OCI-M1 (cell line): ENCODE measurements around the gene GID8.
A peak's percentile ranks its signal among the peaks of the same experiment; 100 is the strongest.

Experiments
- DNase-seq: peaks from one replicate; lab custom pipeline; 2025; lab: John Stamatoyannopoulos, UW

GID8 gene

DNA sequence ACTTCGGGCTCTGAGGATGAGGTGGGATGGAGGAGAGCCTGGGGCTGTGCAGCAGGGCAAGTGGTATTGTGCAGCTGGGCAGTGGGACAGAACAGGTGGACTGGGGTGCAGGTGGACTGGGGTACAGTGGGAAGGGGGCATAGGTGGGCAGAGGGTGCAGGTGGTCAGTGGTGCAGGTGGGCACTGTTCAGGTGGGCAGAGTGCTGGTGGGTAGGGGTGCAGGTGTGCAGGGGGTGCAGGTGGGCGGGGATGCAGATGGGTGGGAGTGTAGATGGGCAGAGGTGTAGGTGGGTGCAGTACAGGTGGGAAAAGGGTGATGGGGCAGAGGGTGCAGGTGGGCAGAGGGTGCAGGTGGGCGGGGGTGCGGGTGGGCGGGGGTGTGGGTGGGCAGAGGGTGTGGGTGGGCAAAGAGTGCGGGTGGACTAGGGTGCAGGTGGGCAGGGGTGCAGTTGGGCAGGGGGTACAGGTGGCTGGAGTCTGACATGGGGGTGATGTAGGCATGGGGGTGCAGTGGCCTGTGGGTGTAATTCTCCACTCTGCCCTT is 48.4 kb downstream of the GID8 start:
- no peak for DNase-seq

DNA sequence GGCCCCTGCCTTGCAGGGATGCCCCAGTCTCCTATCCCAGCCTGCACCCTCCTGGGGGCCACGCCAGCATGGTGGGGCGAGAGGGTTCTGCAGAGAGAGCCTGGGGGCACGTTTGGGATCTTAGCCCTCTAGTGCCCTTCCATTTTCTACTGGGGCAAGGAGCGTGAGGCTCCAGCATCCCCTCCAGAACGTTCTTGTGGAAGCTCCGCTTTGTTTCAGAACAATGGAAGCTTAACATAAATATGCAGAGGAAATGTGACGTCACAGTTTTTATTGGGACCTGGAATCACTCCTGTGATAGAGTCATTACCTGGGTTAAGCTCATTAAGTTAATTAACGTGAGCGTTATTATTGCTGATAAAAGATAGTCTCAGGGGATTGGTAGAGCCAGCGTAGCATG is 49.2 kb downstream of the GID8 start:
- no peak for DNase-seq

DNA sequence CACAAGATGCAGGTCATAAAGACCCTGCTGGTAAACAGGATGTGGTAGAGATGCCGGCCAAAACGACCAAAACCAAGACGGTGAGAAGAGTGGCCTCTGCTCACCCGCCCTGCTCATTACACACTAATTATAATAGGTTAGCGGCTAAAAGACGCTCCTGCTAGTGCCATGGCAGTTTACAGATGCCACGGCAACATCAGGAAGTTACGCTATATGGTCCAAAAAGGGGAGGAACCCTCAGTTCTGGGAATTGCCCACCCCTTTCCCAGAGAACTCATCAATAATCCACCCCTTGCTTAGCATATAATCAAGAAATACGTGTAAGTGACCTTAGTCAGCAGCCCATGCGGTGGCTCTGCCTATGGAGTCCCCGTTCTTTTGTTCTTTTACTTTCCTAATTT is 51.3 kb downstream of the GID8 start:
- DNase-seq: peak; percentile 48

DNA sequence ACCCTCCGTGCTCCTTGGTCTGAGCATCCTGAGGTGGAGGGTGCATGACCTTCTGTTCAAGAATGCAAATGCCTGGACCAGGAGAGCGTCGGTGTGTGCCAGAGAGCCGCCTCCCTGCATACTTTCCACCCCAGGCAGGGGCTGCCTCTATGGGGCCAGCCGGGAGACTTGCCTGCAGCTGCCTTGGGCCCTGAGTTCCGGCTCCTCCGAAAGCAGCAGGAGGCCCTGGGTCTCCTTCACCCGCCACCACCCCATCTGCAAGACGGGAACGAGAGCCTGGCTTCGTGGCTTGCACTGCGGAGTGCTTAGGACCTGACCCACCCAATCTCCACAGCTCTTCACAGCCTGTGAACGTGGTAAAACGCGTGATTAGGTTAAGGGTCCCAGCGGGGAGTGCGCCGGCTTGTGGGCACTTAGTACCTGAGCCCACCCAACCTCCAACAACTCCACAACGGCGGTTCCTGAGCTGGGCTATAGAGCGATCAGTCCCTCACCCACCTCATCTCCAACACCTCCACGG is 52.4 kb downstream of the GID8 start:
- no peak for DNase-seq

DNA sequence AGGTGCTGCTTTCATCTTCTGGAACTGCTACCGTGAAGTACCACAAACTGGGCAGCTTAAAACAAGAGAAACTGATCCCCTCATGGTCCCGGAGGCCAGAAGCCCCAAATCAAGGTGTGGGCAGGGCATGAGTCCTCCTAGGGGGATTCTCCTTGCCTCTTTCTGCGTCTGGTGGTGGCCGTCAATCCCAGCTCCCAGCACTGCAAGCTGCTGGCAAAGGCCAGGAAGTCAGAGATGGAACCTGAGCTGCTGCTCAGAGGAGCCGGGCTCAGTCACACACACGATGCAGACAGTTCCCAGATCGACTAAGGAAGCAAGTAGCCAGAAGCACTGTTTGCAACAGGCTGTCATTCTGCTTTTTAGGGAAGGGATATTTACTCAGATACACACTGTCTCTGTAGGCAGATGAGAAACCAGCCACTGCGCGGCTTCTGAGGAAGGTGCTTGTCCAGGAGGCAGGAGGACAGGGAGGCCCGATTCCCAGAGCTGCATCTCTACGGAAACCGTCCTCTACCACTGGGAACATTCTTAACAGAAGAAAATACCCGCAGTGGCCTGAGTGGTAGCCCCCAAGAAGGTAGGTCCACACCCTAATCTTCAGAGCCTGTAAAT is 53.4 kb downstream of the GID8 start:
- no peak for DNase-seq

DNA sequence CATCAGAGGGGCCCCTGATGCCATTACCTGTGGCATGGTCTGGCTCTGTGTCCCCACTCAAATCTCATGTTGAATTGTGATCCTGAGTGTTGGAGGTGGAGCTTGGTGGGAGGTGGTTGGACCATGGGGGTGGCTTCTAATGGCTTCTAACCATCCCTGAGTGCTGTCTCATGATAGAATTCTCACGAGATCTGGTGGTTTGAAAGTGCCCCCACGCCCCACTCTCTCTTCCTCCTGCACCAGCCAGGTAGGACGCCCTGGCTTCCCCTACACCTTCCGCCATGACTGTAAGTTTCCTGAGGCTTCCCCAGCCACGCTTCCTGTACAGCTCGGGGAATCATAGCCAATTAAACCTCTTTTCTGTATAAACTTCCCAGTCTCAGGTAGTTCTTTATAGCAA is 53.9 kb downstream of the GID8 start:
- no peak for DNase-seq

DNA sequence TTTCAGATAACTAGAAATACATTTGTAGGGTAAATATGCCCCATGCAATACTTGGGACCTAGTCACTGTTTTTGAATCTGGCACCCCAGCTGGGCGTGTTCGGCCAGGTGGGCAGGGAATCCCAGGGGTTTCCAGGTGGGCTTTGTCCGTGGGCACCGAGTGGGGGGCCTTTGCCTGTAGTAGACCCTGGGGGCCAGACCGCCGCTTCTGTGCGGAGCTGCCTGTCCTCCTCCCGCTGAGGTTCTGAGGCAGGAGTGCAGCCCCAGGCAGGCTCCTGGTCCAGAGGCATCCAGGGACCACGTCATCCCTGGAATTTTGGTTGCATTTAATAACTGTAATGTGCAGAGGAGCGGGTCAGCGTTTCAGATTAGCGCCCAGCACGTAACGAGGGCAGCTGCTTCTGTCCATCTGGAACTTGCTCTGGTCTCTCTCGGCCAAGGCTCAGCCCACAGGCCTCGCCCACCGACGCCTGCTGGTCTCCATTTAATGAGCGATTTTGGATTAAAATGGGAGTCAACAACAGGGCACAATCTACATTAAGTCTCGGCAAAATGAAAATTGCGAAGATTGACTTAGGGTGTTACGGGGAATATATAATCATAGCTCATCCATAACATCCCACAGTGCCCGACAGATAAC is 56.0 kb downstream of the GID8 start:
- DNase-seq: no peak

DNA sequence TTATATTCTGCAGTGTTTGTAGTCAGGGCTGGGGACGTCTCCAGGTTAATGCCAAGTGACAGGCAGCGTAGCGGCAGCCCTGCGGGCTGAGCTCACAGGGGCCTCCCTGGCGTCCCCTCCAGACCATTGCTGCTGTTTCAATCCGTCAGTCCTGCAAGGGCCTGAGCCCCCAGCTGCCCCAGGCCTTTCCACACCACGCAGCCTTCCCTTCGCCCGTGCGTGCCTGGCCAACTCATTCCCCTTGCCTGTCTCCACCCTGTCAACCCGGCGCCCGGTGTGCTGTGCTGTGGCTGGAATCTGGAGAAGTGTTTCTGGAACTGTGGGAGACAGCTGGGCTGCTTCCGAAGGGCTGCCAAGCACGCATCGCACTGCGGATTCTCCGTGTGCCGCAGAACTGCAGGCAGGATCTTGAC is 56.9 kb downstream of the GID8 start:
- DNase-seq: no peak

DNA sequence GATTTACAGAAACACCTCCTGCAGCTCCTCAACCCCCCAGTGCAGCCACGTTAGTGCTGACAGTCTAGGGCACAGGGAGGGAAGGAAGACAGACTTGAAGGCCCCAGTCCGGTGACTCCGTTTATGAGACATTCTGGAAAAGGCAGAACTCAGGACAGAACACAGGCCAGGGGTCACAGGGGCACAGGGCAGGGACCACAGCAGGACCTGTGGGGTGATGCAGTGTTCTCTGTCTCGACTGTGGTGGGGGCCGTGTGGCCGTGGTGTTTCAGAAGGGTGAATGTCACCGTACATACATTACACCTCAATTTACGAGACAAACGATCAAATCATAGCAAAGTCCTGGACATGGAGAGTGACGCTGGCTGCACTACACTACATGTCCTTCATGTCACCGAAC is 57.5 kb downstream of the GID8 start:
- DNase-seq: no peak

DNA sequence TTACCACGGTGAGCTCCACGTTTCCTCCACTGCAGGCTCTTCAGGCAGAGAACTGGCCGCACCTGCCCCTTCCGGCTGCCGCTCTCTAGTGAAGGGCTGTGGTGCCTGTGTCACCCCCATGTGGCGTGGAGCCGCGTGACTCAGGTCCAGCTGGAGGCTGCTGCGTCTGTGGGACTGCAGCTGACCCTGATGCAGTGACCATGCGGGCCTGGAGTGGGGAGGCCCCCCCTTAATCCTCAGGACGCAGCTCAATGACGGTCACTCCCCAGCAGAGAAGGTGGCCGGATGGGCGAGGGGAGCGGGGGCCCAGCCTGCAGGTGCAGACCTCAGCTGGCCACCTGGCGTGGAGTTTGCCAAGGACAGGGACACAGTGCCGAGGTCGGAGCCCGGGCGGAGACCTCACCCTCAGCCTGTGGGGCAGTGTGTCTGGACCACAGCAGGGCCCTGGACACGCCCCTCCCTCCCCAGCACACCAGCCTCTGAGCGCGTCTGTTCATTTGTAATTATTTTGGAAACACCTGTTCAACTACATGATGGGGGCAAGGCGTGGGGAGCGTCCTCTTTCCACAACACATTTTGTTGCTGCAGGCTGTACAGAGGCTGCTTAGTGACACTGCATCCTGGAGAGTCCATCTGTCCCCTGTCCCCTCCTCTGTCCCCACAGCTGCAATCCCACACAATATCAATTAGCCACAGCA is 58.1 kb downstream of the GID8 start:
- no peak for DNase-seq

DNA sequence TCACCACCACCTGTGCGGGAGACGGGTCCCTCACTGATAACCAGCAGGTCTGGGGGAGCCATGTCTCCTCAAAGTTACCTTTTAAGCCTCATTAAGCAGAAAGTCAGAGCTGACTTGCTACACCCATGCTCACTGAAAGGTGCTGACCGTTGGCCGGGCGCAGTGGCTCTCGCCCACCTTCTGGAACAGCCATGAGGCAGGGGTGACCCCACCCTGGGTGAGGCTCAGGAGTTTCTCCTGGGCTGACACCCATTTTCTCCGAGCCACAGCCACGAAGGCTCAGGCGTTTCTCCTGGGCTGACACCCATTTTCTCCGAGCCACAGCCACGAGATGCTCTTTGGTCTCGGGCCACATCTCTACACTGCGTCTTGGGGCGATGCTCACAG is 58.6 kb downstream of the GID8 start:
- no peak for DNase-seq

DNA sequence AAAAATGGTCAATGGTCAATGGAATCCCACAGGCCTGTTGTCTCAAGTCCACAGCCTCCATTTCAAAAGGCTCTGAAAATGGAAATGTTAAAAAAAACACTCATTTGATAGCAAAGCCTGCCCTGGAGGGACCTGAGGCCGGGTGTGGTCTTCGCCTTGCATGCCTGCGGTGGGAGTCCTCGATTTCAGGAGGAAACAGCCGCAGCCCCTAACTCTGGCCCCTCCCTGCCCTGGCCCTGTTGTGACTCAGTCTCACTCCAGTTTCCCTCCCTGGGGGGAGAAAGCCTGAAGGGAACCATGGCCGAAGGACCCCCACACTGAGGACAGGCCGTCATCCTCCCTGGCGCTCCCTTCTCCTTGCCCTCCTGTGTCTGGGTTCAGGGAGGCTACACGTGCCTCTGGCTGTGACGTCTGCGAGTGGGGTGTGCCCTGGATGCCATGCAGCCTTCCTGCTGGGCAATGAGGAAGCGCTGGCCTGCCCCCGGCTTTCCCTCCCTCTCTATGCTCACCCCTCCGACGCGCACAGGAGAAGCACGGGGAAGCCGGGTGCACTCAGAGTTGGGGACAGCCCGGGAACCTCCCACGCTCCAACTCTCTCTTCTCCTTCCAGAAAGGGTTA is 59.6 kb downstream of the GID8 start:
- DNase-seq: no peak
